HepG2 (cell line): ENCODE data around the gene TEKT5. TPM values are rescaled to one million over a fixed set of nuclear protein-coding genes. Genes with fewer than 3 reads are reported as not detected.

Experiments
- ARNT ChIP-seq: fragments of 450-650 bp; IDR thresholded peaks from 2 replicates; pipeline ENCODE4 v1.6.1; 2017
- ATRX ChIP-seq: sonication (generic); formaldehyde crosslinking; IDR thresholded peaks from 2 replicates; pipeline ENCODE4 v1.4.0; 2020; ENCODE audit warnings: missing genetic modification reagents, borderline replicate concordance
- CCAR2 ChIP-seq: fragments of 200-400 bp; formaldehyde crosslinking; optimal IDR thresholded peaks from 2 replicates; pipeline ENCODE3; 2018; ENCODE audit warnings: low read depth, mild to moderate bottlenecking, low read length, moderate library complexity
- CEBPB ChIP-seq: IDR thresholded peaks from 2 replicates; pipeline ENCODE4 v1.6.1; 2011; ENCODE audit warnings: low read depth, low read length, improper control_type of control experiment, borderline replicate concordance
- CHD2 ChIP-seq: IDR thresholded peaks from 2 replicates; pipeline ENCODE4 v1.6.1; 2011; ENCODE audit warnings: low read depth, low read length, improper control_type of control experiment
- DNMT3B ChIP-seq: conservative IDR thresholded peaks from 2 replicates; pipeline ENCODE4 v1.6.1; 2016; ENCODE audit warnings: missing biosample characterization, control low read depth
- DRAP1 ChIP-seq: IDR thresholded peaks from 2 replicates; pipeline ENCODE4 v1.6.1; 2016; ENCODE audit warnings: missing genetic modification reagents, missing compliant biosample characterization
- GFI1 ChIP-seq: sonication (generic); formaldehyde crosslinking; IDR thresholded peaks from 2 replicates; pipeline ENCODE4 v1.5.0; 2020; ENCODE audit warnings: missing genetic modification reagents, mild to moderate bottlenecking, borderline replicate concordance
- KAT2B ChIP-seq: fragments of 150-350 bp; IDR thresholded peaks from 2 replicates; pipeline ENCODE4 v1.6.1; 2014; ENCODE audit warnings: low read depth, low read length, borderline replicate concordance
- KDM2A ChIP-seq: sonication (generic); formaldehyde crosslinking; IDR thresholded peaks from 2 replicates; pipeline ENCODE4 v1.4.0; 2020; ENCODE audit warnings: low read depth, missing genetic modification reagents, borderline replicate concordance
- KDM3A ChIP-seq: IDR thresholded peaks from 2 replicates; pipeline ENCODE4 v1.6.1; 2018; ENCODE audit warnings: low read depth, missing compliant biosample characterization
- KMT2B ChIP-seq: IDR thresholded peaks from 2 replicates; pipeline ENCODE4 v1.6.1; 2016; ENCODE audit warnings: missing genetic modification reagents, missing compliant biosample characterization
- MAFG ChIP-seq: sonication (generic); formaldehyde crosslinking; IDR thresholded peaks from 2 replicates; pipeline ENCODE4 v1.5.1; 2020; ENCODE audit warnings: mild to moderate bottlenecking, missing genetic modification reagents
- MBD4 ChIP-seq: IDR thresholded peaks from 2 replicates; pipeline ENCODE4 v1.6.1; 2012; ENCODE audit warnings: low read length, inconsistent platforms, borderline replicate concordance
- MEF2D ChIP-seq: sonication (generic); formaldehyde crosslinking; IDR thresholded peaks from 2 replicates; pipeline ENCODE4 v1.5.1; 2020; ENCODE audit warnings: mild to moderate bottlenecking, missing genetic modification reagents
- MTF2 ChIP-seq: sonication (generic); formaldehyde crosslinking; IDR thresholded peaks from 2 replicates; pipeline ENCODE4 v1.5.0; 2020; ENCODE audit warnings: missing genetic modification reagents, borderline replicate concordance
- MZF1 ChIP-seq: sonication (generic); formaldehyde crosslinking; IDR thresholded peaks from 2 replicates; pipeline ENCODE4 v1.8.1; 2023; ENCODE audit warnings: mild to moderate bottlenecking, missing genetic modification reagents, borderline replicate concordance
- NR3C1 ChIP-seq: sonication (generic); formaldehyde crosslinking; IDR thresholded peaks from 2 replicates; pipeline ENCODE4 v1.4.0; 2020; ENCODE audit warnings: missing genetic modification reagents
- RFXANK ChIP-seq: IDR thresholded peaks from 2 replicates; pipeline ENCODE4 v1.6.1; 2016
- RXRA ChIP-seq: sonication (generic); formaldehyde crosslinking; IDR thresholded peaks from 2 replicates; pipeline ENCODE4 v1.5.1; 2020; ENCODE audit warnings: missing genetic modification reagents
- SIX1 ChIP-seq: sonication (generic); formaldehyde crosslinking; IDR thresholded peaks from 2 replicates; pipeline ENCODE4 v1.4.0; 2020; ENCODE audit warnings: missing genetic modification reagents, borderline replicate concordance
- TFE3 ChIP-seq: IDR thresholded peaks from 2 replicates; pipeline ENCODE4 v1.6.1; 2016
- ZBTB42 ChIP-seq: sonication (generic); formaldehyde crosslinking; IDR thresholded peaks from 2 replicates; pipeline ENCODE4 v1.5.0; 2020; ENCODE audit warnings: mild to moderate bottlenecking, missing genetic modification reagents
- ZFP1 ChIP-seq: IDR thresholded peaks from 2 replicates; pipeline ENCODE4 v1.6.1; 2016
- ZFP62 ChIP-seq: sonication (generic); formaldehyde crosslinking; IDR thresholded peaks from 2 replicates; pipeline ENCODE4 v1.4.0; 2020; ENCODE audit warnings: missing genetic modification reagents
- ZNF124 ChIP-seq: sonication (generic); formaldehyde crosslinking; IDR thresholded peaks from 2 replicates; pipeline ENCODE4 v1.4.0; 2020; ENCODE audit warnings: missing genetic modification reagents
- ZNF180 ChIP-seq: sonication (generic); formaldehyde crosslinking; IDR thresholded peaks from 2 replicates; pipeline ENCODE4 v1.4.0; 2020; ENCODE audit warnings: low read depth, missing genetic modification reagents, borderline replicate concordance
- ZNF234 ChIP-seq: sonication (generic); formaldehyde crosslinking; conservative IDR thresholded peaks from 2 replicates; pipeline ENCODE4 v1.5.1; 2020; ENCODE audit warnings: mild to moderate bottlenecking, missing genetic modification reagents
- ZNF296 ChIP-seq: sonication (generic); formaldehyde crosslinking; conservative IDR thresholded peaks from 2 replicates; pipeline ENCODE4 v1.5.0; 2020; ENCODE audit warnings: mild to moderate bottlenecking, missing genetic modification reagents
- ZNF337 ChIP-seq: sonication (generic); formaldehyde crosslinking; IDR thresholded peaks from 2 replicates; pipeline ENCODE4 v1.5.1; 2020; ENCODE audit warnings: missing genetic modification reagents, low read depth, mild to moderate bottlenecking, borderline replicate concordance
- ZNF549 ChIP-seq: sonication (generic); formaldehyde crosslinking; IDR thresholded peaks from 2 replicates; pipeline ENCODE4 v1.5.0; 2020; ENCODE audit warnings: missing genetic modification reagents
- ZNF788 ChIP-seq: sonication (generic); formaldehyde crosslinking; IDR thresholded peaks from 2 replicates; pipeline ENCODE4 v1.5.0; 2020; ENCODE audit warnings: mild to moderate bottlenecking, missing genetic modification reagents, borderline replicate concordance
- ZSCAN22 ChIP-seq: sonication (generic); formaldehyde crosslinking; IDR thresholded peaks from 2 replicates; pipeline ENCODE4 v1.4.0; 2020; ENCODE audit warnings: mild to moderate bottlenecking, missing genetic modification reagents
- polyA plus RNA-seq, 8 experiments: library from polyadenylated mRNA; depleted of rRNA in 3 of 8; stranded (reverse) in 7 of 8; unstranded in 1 of 8; fragments of >200 nt; fragmentation: Illumina TruSeq in 4 of 8; extraction: Trizol in 4 of 8; gene quantifications; 2 replicates each; pipeline versions ENCODE4 v1.2.1 to v1.2.3, GENCODE V29; 2011 to 2016; ENCODE audit warnings: low read depth in 4 of 8, missing spikeins in 1 of 8, mixed read lengths in 1 of 8; ENCODE audit not compliant: insufficient read depth in 1 of 8
- total RNA-seq, 5 experiments: library from RNA; depleted of rRNA; stranded (reverse); fragments of >200 nt; fragmentation: Illumina TruSeq; extraction: Trizol; gene quantifications; 2 replicates each; pipeline ENCODE4 v1.2.3, GENCODE V29; 2016; ENCODE audit warnings: low read depth in 1 of 5

The TEKT5 gene
- total and polyA plus RNA-seq, 2 of the 13 experiments (the other 11 are each of a cell fraction or from before 2014, with no cell fraction given): 0.16 TPM; not detected in 1

- TF ChIP-seq ZFP1 (0 out of 2 replicates have a peak, but pooled peaks have one; percentile 12), GFI1 (peak; percentile 75; the same call in 1 of the 2 replicates), ZNF549 (CRISPR knock-in tag) (no peak), MZF1 (CRISPR knock-in tag) (no peak), ZNF337 (CRISPR knock-in tag) (0 out of 2 replicates have a peak, but pooled peaks have one; percentile 48), ZNF180 (CRISPR knock-in tag) (no peak), SIX1 (CRISPR knock-in tag) (no peak; the same call in 1 of the 2 replicates), MEF2D (CRISPR knock-in tag) (peak; percentile 100), KDM2A (CRISPR knock-in tag) (no peak), ZNF234 (CRISPR knock-in tag) (no peak), KAT2B (no peak), KMT2B (CRISPR knock-in tag) (no peak), RXRA (CRISPR knock-in tag) (no peak), MTF2 (CRISPR knock-in tag) (peak; percentile 2; the same call in 1 of the 2 replicates), ZSCAN22 (CRISPR knock-in tag) (no peak), CHD2 (no peak), ATRX (CRISPR knock-in tag) (no peak), MBD4 (no peak; the same call in 1 of the 2 replicates), TFE3 (CRISPR knock-in tag) (peak; percentile 74; the same call in 1 of the 2 replicates), CEBPB (no peak; the same call in 1 of the 2 replicates), ZNF124 (CRISPR knock-in tag) (peak; percentile 38; the same call in 1 of the 2 replicates), MAFG (CRISPR knock-in tag) (0 out of 2 replicates have a peak, but pooled peaks have one; percentile 37), ZFP62 (no peak), KDM3A (no peak), ZNF296 (CRISPR knock-in tag) (no peak), NR3C1 (no peak), CCAR2 (no peak), DNMT3B (no peak), ZBTB42 (CRISPR knock-in tag) (no peak), ARNT (no peak), DRAP1 (CRISPR knock-in tag) (peak; percentile 59; the same call in 1 of the 2 replicates), ZNF788 (CRISPR knock-in tag) (no peak), RFXANK (CRISPR knock-in tag) (no peak)
Measured at GRCh38 chr16:10610499-10611184, 84.1 kb downstream of the TEKT5 start (continued).
